Esophagus muscularis mucosa (tissue), 4 donors: ENCODE data around the gene TSPAN15. TPM values are rescaled to one million over a fixed set of nuclear protein-coding genes. Genes with fewer than 3 reads are reported as not detected.

Source experiments
- DNase-seq: peaks from one replicate; pipeline ENCODE4 v3.0.0-alpha.2; 2017; ENCODE audit errors: extremely low spot score
- H3K27ac ChIP-seq, 4 donors: fragments of 200-600 bp; sonication (generic); replicated peaks in 1 of 4; 1 replicate in 3 of 4; 2 replicates in 1 of 4; pipeline ENCODE4 v1.5.1; 2016 to 2019; ENCODE audit warnings: mild to moderate bottlenecking in 1 of 4
- H3K27me3 ChIP-seq, 4 donors: fragments of 200-600 bp; sonication (generic); one replicate each; pipeline versions ENCODE4 v1.5.1 to v1.6.0; 2016 to 2019
- H3K36me3 ChIP-seq, 4 donors: fragments of 200-600 bp; sonication (generic); one replicate each; pipeline ENCODE4 v1.5.1; 2016 to 2019
- H3K4me1 ChIP-seq, 4 donors: fragments of 200-600 bp; sonication (generic); one replicate each; pipeline ENCODE4 v1.5.1; 2016 to 2019
- H3K4me3 ChIP-seq, 4 donors: fragments of 200-600 bp; sonication (generic); 1 replicate in 2 of 4; 2 replicates in 2 of 4; pipeline ENCODE4 v1.5.1; 2016 to 2019; ENCODE audit warnings: mild to moderate bottlenecking in 4 of 4, moderate library complexity in 1 of 4
- H3K9me3 ChIP-seq, 4 donors: fragments of 200-600 bp; sonication (generic); 1 replicate in 3 of 4; 2 replicates in 1 of 4; pipeline ENCODE4 v1.5.1; 2016 to 2019
- EP300 ChIP-seq: sonication (generic); formaldehyde crosslinking; IDR thresholded peaks from one replicate; pipeline ENCODE4 v1.6.1; 2017; ENCODE audit warnings: antibody characterized with exemption
- POLR2A ChIP-seq: fragments of 450-650 bp; IDR thresholded peaks from one replicate; pipeline ENCODE4 v1.6.1; 2017; ENCODE audit warnings: antibody characterized with exemption, moderate library complexity, mild to moderate bottlenecking, low read depth
- POLR2AphosphoS5 ChIP-seq, 2 donors: sonication (generic); formaldehyde crosslinking; IDR thresholded peaks; one replicate each; pipeline ENCODE4 v1.6.1; 2017; ENCODE audit warnings: antibody characterized with exemption in 2 of 2
- WGBS: methylation state at CpG from one replicate; pipeline ENCODE4 v1.1.5; 2018; 5-methylcytosine and 5-hydroxymethylcytosine counted together
- intact Hi-C: fragments of 100-400 bp; cut with DNase I; formaldehyde crosslinking; loops from one replicate; pipeline ENCODE4 v1.15.1; 2023
- total RNA-seq, 4 donors: library from RNA; depleted of rRNA; stranded (reverse); fragments of >200 nt; gene quantifications; one replicate each; pipeline versions ENCODE4 v1.1.0 to v1.2.1, GENCODE V29; 2016
- TF ChIP-seq, protein P1 (sequence below), 3 experiments: fragments of 200-600 bp in 2 of 3; fragments of 450-650 bp in 1 of 3; sonication (generic) in 2 of 3; IDR thresholded peaks; one replicate each; pipeline ENCODE4 v1.5.1; 2017 to 2019; ENCODE audit warnings: antibody characterized with exemption in 3 of 3, mild to moderate bottlenecking in 2 of 3, moderate library complexity in 1 of 3

Gene TSPAN15
- total RNA-seq, 4 donors from 2014 or later = 40.3 to 59.4 (median 53.5) TPM

DNA sequence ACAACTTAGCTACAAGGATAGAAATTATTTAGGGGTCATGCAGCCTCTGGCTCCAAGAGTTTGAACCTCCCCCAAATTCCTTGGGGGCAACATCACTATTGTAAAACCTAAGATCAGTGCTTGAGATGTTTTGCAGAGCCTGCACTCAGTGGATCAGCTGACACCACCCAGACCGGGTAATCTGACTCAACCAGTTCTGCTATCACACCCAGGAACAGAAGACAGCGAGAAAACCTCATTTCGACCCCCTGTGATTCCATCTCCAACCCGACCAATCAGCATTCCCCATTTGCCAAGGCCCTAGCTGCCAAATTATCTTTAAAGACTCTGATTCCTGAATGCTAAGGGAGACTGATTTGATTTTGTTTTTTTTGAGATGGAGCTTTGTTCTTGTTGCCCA lies 39.8 kb upstream of the TSPAN15 start:
- intact Hi-C loops = no loop called here
- 56% methylated on average over 4 of the region's 4 CpGs for WGBS

DNA sequence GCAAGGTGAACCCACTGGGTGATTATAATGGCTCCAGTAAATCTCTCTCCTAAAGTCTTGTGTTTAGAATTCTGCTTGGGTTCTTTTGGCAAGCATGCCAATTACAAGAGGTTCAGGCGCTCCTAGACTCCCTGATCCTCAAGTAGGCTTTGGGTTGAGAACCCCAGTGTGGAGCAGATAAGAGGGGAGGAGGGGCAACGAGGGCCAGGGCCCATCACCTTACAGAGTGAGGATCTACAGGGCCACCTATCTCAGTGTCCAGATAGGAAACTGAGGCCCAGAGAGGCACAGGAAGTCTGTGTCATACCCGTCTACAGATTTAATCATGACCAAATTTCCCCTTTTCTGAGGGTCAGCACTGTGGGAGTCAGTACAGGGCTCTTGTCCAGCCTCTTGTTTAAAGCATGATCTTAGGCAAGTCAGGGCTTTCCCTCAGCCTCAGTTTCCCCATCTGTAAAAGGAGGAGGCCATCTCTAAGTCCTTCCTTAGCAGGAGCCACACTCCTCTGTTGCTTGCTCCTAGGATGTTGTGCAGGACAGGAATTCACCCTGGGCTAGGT lies 39.0 kb upstream of the TSPAN15 start:
- 78% methylated on average over 3 of the region's 3 CpGs for WGBS
- Histone ChIP-seq H3K27me3 (no peaks in the 10 kb centered on the region), H3K9me3 (no peaks in the 10 kb centered on the region), H3K36me3 (no peaks in the 10 kb centered on the region), H3K27ac (peak overlapping the region; percentile 95 to 98 (median 97)), H3K4me1 (peaks cover 25 to 76% (median 67%) of the 10 kb centered on the region in 4 donors), H3K4me3 (peak overlapping the region in 1 of 4 donors; percentile 43)
- no peak for TF ChIP-seq POLR2A
- no peak for TF ChIP-seq EP300
- TF ChIP-seq POLR2AphosphoS5 (IDR thresholded peaks at IDR 0.05) = no peak
- TF ChIP-seq, protein P1, sequence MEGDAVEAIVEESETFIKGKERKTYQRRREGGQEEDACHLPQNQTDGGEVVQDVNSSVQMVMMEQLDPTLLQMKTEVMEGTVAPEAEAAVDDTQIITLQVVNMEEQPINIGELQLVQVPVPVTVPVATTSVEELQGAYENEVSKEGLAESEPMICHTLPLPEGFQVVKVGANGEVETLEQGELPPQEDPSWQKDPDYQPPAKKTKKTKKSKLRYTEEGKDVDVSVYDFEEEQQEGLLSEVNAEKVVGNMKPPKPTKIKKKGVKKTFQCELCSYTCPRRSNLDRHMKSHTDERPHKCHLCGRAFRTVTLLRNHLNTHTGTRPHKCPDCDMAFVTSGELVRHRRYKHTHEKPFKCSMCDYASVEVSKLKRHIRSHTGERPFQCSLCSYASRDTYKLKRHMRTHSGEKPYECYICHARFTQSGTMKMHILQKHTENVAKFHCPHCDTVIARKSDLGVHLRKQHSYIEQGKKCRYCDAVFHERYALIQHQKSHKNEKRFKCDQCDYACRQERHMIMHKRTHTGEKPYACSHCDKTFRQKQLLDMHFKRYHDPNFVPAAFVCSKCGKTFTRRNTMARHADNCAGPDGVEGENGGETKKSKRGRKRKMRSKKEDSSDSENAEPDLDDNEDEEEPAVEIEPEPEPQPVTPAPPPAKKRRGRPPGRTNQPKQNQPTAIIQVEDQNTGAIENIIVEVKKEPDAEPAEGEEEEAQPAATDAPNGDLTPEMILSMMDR (IDR thresholded peaks at IDR 0.05) = no peak
- intact Hi-C loops = no loop called here
- DNase-seq = no peak

More for the DNA sequence above, 39.8 kb upstream of the TSPAN15 start:
- H3K4me1 ChIP-seq = peaks cover 33 to 76% (median 68%) of the 10 kb centered on the region in 4 donors
- H3K9me3 ChIP-seq = no peaks in the 10 kb centered on the region
- H3K4me3 ChIP-seq = no peak overlapping the region
- no peaks in the 10 kb centered on the region for H3K27me3 ChIP-seq
- no peaks in the 10 kb centered on the region for H3K36me3 ChIP-seq
- no peak for DNase-seq
- TF ChIP-seq POLR2AphosphoS5 (IDR thresholded peaks at IDR 0.05) = peak in 1 of 2 donors; percentile 27
- no peak for TF ChIP-seq POLR2A
- TF ChIP-seq, protein P1 (IDR thresholded peaks at IDR 0.05) = no peak
- H3K27ac ChIP-seq = peak overlapping the region; percentile 95 to 98 (median 97)

DNA sequence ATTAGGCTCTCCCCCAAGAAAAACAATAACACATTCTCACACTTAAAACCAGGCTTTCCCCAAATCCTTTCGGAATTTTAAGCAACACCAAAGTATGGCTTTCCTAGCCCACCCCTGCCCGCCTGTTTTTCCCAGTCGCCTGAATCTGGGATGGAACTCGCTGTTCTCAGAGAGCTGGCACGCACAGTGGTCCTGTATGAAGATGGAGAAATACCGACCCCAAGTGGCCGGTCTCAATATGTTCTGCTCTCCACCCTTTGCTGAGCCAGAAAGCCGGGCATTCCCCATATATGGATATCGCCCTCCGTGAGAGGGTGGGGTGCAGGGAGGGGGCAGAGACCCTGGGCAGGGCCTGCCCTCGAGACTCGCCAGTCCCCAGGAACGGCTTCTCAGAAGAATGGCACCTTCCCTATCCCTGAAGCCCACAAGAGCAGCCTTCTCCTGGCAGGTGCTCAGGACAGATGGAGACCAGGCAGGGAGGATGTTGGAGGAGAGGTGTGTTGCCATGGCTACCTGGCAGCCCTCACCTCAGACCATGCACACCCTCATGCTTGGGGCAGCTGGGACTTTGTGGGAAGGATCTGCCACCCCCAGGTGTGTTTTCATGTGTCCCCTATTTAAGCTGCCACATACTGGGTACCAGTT lies 37.9 kb upstream of the TSPAN15 start:
- no peaks in the 10 kb centered on the region for H3K27me3 ChIP-seq
- peak overlapping the region; percentile 43 to 58 (median 48) for H3K4me3 ChIP-seq
- H3K4me1 ChIP-seq = peaks cover 14 to 76% (median 67%) of the 10 kb centered on the region in 4 donors
- 2% methylated on average over 7 of the region's 13 CpGs for WGBS
- TF ChIP-seq POLR2A (no peak), POLR2AphosphoS5 (IDR thresholded peaks at IDR 0.05) (peak; percentile 63 to 73)
- TF ChIP-seq, protein P1 (IDR thresholded peaks at IDR 0.05) = peak; percentile 71 to 88 (median 82)
- peak overlapping the region; percentile 95 to 98 (median 97) for H3K27ac ChIP-seq
- peak; percentile 95 for DNase-seq
- intact Hi-C loops = no loop called here
- no peaks in the 10 kb centered on the region for H3K36me3 ChIP-seq
- no peaks in the 10 kb centered on the region for H3K9me3 ChIP-seq

DNA sequence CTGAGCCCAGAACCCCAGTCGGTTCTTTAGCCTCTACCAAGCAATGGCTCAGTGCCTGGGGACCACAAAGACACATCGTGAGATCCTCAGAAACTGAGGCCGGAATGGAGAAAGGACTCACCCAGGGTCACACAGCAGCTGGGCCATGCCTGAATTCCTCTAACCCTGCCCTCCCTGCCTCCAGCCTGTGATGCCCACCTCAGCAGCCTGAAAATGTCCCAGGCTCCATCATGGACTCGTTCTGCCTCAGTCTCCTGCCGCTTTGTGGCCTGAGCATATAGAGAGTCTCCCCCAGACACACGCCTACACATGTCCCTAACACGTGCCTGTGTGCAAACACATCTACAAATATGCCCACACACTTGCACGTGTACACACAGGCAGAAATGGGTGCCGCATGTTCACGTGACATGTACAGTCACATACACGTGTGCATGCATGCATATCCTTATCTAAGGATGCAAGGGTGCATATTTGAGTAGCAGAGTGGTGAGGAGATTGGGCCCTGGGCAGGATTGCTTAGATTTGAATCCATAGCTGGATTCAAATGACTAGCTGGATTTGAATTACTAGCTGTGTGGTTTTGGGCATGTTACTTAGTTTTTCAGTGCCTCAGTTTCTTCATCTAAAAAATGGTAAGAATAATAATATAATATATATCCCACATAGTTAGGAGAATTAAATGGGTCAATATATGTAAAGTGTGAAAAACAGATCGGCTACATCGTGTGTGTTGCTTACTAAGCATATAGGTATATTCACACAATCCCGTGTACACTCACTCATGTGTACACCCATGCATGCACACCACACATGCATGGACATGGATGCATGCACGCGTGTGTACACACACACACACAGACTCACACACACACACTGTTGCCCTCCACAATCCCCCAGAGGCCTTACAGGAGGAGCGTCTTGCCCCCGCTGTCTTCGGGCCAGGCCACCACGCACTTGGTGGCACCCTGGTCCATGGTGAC lies 36.9 kb upstream of the TSPAN15 start:
- no peaks in the 10 kb centered on the region for H3K36me3 ChIP-seq
- H3K27me3 ChIP-seq = no peaks in the 10 kb centered on the region
- no peaks in the 10 kb centered on the region for H3K9me3 ChIP-seq
- peaks cover 9 to 78% (median 71%) of the 10 kb centered on the region in 4 donors for H3K4me1 ChIP-seq
- TF ChIP-seq EP300 (no peak), POLR2AphosphoS5 (IDR thresholded peaks at IDR 0.05) (no peak)
- TF ChIP-seq, protein P1 (IDR thresholded peaks at IDR 0.05) = no peak
- DNase-seq = no peak
- peak overlapping the region; percentile 43 to 58 (median 48) for H3K4me3 ChIP-seq
- intact Hi-C loops = no loop called here
- WGBS = 80% methylated on average over 20 of the region's 20 CpGs
- H3K27ac ChIP-seq = peak overlapping the region; percentile 95 to 98 (median 97)
